ENCODE measurements around the gene NAV1.

- TF ChIP-seq, protein P1, sequence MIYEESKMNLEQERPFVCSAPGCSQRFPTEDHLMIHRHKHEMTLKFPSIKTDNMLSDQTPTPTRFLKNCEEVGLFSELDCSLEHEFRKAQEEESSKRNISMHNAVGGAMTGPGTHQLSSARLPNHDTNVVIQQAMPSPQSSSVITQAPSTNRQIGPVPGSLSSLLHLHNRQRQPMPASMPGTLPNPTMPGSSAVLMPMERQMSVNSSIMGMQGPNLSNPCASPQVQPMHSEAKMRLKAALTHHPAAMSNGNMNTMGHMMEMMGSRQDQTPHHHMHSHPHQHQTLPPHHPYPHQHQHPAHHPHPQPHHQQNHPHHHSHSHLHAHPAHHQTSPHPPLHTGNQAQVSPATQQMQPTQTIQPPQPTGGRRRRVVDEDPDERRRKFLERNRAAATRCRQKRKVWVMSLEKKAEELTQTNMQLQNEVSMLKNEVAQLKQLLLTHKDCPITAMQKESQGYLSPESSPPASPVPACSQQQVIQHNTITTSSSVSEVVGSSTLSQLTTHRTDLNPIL (CRISPR knock-in tag; IDR thresholded peaks at IDR 0.05; ENCODE audit: low read depth) = no peak
- no peak for TF ChIP-seq ESRRG (CRISPR knock-in tag; IDR thresholded peaks at IDR 0.05)
- TF ChIP-seq SNAI2 (CRISPR knock-in tag; IDR thresholded peaks at IDR 0.05) = no peak
- TF ChIP-seq PATZ1 (CRISPR knock-in tag; IDR thresholded peaks at IDR 0.05; ENCODE audit: borderline replicate concordance) = no peak
- no peak for TF ChIP-seq GLIS3 (CRISPR knock-in tag; IDR thresholded peaks at IDR 0.05)
- no peak for TF ChIP-seq ZFP3 (CRISPR knock-in tag; IDR thresholded peaks at IDR 0.05)
- TF ChIP-seq ZNF565 (CRISPR knock-in tag; conservative IDR thresholded peaks at IDR 0.05; ENCODE audit: low read depth) = no peak
Observed at GRCh38 chr1:201500670-201501120, 38.2 kb upstream of the NAV1 start.
